HG03175 (cell line): Measurements from ENCODE around the gene TMEM117.
"Not testable (repeated sequence)": the region's sequence is repeated elsewhere in the genome, so short reads cannot be mapped to it uniquely, and the experiment has no call there.

ENCODE experiments used
- ATAC-seq: cut with Tn5 transposase; IDR thresholded peaks from one replicate; pipeline ENCODE4 v1.9.1; 2021; ENCODE audit warnings: mild to moderate bottlenecking, moderate library complexity; ENCODE audit not compliant: unreplicated experiment

The TMEM117 gene

DNA sequence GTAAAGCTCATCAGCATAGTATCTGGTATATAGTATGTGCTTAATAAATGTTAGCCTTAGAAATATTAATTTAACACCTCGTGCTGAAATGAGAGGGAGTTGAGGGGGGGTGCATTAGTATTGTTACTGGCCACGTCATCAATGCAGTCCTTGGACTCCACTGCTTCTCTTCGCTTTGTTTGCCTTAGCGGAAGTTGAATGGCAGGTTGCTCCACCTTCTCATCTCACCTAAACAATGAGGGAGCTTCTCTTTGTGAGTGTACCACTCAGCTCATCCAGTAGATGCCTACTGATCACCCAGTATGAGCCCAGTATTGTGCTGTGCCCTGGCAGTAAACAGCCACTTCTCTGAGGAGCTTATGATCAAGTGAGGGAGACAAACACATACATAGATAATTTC, 4.5 kb downstream of the TMEM117 start:
- ATAC-seq: no peak

DNA sequence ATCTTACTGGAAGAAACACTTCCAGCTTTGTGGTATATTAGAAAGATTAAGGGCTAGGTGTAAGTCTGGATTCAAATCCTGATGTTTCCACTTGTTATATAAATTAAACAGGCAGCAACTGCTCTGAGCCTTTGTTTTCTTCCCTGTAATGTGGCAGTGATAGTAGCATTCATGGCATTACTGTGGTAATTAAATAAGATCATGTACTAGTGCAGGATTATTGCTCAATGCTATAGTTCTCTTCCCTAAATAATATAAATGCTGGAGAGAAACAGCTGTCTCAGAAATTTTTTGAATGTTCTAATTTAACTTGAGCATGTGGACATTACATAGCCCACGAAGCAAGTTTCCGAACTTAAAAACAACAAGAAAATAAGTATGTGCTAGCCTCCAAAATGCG, 5.4 kb downstream of the TMEM117 start:
- no peak for ATAC-seq

DNA sequence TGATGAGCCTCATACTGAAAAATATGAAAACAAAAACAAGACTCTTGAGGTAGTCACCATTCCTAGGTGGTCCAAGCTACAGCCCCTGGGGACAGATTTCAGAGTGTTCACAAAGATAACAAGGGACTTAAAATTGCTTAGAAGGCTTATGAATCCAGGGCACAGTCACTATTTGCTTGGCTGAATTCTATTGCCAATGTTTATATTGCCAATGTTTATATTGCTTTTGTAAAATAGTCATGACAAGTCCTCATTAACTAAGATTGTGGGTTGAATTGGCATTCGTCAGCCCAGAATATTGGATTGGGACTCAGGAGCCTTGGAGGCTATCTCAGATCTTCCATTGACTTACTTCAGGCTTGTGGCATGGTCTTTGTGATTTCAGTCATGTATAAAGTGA, 6.4 kb downstream of the TMEM117 start:
- ATAC-seq: no peak

- ATAC-seq: not testable (repeated sequence)
These were observed 11.7 kb downstream of the TMEM117 start for GRCh38 chr12:43847425-43848225.

DNA sequence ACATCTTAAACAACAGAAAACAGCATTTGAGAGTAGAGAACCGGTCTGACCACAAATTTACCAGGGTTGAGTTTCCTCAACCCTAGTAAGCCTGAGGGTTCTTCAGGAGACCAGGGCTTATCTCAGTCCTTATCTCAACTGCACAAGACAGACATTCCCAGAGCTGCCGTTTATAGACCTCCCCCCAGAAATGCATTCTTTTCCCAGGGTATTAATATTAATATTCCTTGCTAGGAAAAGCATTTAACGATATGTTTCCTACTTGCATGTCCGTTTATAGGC, 12.3 kb downstream of the TMEM117 start:
- ATAC-seq: no peak

DNA sequence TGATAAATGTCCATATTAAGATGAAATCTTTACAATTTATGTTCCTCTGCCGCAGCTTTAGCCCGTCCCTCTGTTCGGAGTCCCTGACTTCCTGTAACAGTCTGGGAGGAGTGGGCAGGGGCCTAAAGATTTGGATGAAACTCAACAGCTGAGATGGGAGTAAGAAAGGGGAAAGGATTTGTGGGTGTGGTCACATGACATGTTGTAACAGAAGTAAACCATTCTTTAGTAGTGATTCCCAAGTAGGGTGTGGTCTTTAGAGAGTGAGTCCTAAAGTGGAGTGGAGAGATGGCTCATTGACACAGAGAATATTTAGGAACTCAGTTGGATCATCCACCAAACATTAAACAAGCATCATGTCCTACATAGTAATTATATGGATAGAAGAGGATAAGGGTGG, 12.9 kb downstream of the TMEM117 start:
- no peak for ATAC-seq

DNA sequence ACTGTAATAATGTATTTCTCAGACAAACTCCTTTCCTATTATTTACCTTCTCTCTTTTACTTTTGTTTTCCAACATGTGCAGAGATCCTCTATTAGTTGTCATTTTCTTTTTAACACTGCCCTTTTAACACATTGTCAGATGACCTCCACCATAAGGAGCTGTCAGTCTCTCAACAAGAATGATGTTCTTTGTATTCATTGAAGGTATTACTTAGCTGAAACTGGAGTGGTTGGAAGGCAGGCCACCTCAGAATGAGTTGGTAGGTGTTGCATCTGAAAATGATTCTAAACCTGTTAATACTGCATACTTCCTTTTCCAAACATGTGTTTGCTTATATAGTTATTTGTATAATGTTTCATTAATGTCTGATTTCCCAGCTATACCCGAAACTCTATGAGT, 16.9 kb downstream of the TMEM117 start:
- no peak for ATAC-seq

DNA sequence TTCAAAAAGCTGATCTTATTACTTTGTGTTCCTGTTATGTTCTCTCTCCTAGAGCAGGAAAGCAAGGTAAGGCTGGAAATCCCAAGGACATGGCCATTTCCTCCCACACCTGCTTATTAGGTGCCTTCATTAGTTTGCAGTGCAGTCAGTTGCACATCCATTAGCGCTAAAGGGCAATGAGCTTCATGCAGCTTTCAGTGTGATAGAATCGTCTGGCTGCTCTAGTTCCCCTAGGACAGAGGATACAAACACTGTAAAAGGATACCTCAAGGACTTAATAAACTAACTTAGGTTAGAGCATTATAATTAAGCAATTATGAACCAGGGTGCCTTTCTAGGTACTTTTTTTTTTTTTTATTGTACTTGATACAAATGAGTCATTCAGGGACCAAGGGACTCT, 21.1 kb downstream of the TMEM117 start:
- no peak for ATAC-seq

DNA sequence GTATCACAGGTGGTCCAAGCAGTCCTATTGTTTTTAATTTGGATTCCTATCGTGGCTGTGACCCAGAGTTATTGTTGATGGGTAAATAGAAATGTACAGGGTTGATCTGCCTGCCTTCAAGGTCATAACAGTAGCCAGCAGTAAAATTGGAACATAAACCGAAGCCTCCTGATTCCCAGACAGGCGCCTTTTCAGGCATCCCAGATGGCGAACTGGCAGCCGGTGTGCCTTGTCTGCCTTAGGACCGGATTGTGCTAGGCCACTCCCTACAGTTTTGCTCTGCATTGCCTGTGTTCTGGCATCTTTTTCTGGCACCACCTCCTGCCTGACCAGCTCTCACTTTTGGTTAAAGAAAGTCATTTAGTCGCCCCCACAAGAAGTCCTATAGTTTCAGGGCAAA, 22.2 kb downstream of the TMEM117 start:
- ATAC-seq: no peak

- no peak for ATAC-seq
These were observed 23.1 kb downstream of the TMEM117 start for GRCh38 chr12:43858991-43859390.

DNA sequence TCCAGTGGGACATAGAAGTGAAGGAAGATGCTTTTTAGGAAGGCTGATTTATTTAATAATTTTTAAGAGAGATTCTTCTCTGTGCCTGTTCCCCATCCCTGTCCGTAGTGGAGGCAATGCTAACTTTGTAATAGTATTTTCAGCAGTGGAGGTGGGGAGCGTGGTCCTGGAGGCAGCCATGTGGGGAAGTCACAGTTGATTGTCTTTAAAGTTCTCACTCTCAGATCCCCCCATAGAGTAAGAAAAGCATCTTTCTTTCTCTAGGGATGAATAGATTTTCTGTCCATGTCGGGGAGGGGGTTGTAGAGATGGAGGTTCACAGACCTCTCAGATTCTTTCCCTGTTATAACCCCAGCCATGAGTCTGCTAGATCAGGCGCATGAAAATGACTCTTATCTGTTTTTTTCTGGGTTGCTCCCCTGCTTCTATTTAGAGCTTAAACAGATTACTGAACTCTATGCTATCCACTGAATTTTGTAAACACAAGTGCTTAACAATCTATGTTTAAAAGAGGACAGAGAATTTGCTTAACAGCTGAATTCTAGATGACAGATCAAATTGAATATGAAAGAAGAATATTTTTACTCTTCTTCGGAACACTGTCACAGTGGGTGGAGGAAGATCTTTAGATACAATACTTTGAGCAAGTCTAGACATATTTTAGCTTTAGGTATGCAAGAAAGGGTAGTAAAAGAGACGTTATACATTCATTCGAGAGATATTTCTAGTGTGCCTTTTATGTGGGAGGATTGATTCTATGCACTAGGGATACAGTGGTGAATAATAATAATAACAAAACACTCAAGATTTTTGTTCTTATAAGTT, 25.3 kb downstream of the TMEM117 start:
- ATAC-seq: no peak

DNA sequence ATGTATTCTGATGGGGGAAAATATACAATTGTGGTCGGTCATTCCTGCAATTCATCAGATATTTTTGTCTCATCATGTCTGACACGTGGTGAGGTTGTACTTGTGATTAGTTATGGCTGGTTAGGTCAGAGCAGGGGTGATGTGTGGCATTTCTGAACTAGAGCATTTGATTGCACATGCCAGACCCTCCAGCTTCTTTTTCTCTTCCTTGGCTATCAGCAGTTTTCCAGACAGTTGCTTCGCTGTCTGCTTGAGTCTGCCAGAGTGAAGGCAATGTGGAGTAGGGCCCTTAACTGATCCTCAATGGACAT, 25.9 kb downstream of the TMEM117 start:
- ATAC-seq: no peak

DNA sequence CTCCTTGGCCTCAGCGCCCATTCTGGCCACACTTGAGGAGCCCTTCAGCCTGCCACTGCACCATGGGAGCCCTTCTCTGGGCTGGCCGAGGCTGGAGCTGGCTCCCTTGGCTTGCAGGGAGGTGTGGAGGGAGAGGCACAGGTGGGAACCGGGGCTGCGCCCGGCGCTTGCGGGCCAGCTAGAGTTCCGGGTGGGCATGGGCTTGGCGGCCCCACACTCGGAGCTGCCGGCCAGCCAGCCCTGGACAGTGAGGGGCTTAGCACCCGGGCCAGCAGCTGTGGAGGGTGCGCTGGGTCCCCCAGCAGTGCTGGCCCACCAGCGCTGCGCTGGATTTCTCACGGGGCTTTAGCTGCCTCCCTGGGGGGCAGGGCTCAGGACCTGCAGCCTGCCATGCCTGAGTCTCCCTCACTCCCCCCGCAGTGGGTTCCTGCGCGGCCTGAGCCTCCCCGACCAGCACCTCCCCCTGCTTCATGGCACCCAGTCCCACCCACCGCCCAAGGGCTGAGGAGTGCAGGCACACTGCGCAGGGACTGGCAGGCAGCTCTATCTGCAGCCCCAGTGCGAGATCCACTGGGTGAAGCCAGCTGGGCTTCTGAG, 28.0 kb downstream of the TMEM117 start:
- ATAC-seq: no peak

- not testable (repeated sequence) for ATAC-seq
These were observed 28.7 kb downstream of the TMEM117 start for GRCh38 chr12:43864557-43864956.

DNA sequence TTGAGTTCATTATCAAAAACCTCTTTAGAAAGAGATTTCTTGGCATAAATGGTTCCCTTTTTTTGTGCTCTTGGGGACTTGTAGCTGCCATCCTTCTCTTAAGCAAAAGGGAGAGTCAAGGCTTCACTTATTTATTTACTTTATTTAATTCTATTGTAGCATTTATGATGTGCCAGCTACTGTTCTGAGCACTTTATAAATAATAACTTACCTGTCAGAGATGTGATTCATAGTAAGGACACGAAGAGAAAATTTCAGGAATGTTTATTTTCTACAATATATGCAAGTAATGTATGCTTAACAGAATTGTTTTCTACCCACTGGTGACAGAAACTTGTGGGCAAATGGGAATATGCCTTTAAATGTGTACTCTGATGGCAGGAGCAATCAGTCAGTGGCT, 33.3 kb downstream of the TMEM117 start:
- ATAC-seq: no peak

GRCh38 chr12:43869765-43870164, 33.9 kb downstream of the TMEM117 start:
- not testable (repeated sequence) for ATAC-seq

GRCh38 chr12:43871258-43871657, 35.4 kb downstream of the TMEM117 start:
- ATAC-seq: not testable (repeated sequence)

DNA sequence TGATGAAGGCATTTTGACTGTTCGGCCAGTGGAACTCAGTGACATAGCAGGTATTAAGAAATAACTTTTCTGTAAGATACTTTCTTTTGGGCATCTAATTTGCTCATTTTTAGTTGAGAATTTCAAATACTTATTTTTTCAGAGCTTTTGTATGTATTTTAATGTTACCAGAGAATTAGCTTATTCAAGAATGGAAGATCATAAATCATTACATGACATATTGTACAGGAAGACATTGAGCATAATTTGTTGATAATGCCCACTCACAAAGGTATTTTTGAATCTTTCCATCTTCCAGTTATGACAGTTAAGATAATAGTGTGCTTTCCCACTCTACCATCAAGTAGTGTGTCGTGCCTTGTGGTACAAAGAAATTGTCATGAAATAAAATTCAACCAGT, 36.5 kb downstream of the TMEM117 start:
- ATAC-seq: no peak

- ATAC-seq: no peak
These were observed 42.2 kb downstream of the TMEM117 start for GRCh38 chr12:43878050-43878449.

- no peak for ATAC-seq
These were observed 44.7 kb downstream of the TMEM117 start for GRCh38 chr12:43880547-43880946.

GRCh38 chr12:43882578-43883178, 46.8 kb downstream of the TMEM117 start:
- ATAC-seq: peak; percentile 89

DNA sequence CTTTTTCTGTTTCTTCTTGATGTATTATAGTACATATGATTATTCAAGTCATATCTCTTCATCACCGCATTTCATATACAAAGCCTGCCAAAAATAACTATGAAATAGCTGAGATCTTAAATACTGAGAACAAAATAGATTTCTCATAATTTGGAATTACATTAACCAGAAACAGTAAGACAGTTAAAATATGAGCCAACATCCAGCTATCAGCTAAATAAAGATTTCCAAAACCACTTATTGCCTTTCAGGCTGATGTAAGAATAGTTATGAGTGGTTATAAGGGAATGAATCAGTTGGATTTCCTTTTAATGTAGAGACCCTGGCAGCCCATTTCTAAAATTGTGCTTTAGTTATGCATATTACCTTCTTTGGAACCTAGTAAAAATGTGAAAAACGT, 47.4 kb downstream of the TMEM117 start:
- ATAC-seq: no peak
